Natural killer cell (primary cell): ENCODE measurements around the gene BTBD9. TPM values are rescaled to one million over a fixed set of nuclear protein-coding genes. Genes with fewer than 3 reads are reported as not detected.
"Not testable (repeated sequence)": the region's sequence is repeated elsewhere in the genome, so short reads cannot be mapped to it uniquely, and the experiment has no call there.

Experiments
- ATAC-seq, 3 donors: fragments of 150-1000 bp in 2 of 3; fragments of 200-7000 bp in 1 of 3; cut with Tn5 transposase; 1 replicate in 1 of 3; 2 replicates in 2 of 3; pipeline ENCODE4 v1.10.0; 2021; ENCODE audit warnings: mild to moderate bottlenecking in 2 of 3, moderate library complexity in 2 of 3
- DNase-seq, 2 donors: peaks; one replicate each; pipeline versions ENCODE4 v3.0.0 to v3.0.0-alpha.2; 2013 to 2021; ENCODE audit warnings: mixed read lengths in 1 of 2
- H3K27ac ChIP-seq: one replicate; pipeline ENCODE4 v1.5.1; 2013; ENCODE audit warnings: mild to moderate bottlenecking, low read length
- H3K27me3 ChIP-seq: one replicate; pipeline ENCODE4 v1.6.1; 2013; ENCODE audit warnings: low read length; ENCODE audit not compliant: control insufficient read depth, insufficient read depth
- H3K36me3 ChIP-seq: one replicate; pipeline ENCODE4 v1.6.1; 2013; ENCODE audit warnings: low read length; ENCODE audit not compliant: control insufficient read depth, insufficient read depth
- H3K4me1 ChIP-seq: one replicate; pipeline ENCODE4 v1.6.1; 2013; ENCODE audit warnings: low read length; ENCODE audit not compliant: control insufficient read depth, insufficient read depth
- H3K4me3 ChIP-seq: one replicate; pipeline ENCODE4 v1.5.1; 2013; ENCODE audit warnings: low read length
- H3K9me3 ChIP-seq: one replicate; pipeline ENCODE4 v1.6.1; 2013; ENCODE audit warnings: low read length; ENCODE audit not compliant: control insufficient read depth, insufficient read depth
- H3K27ac Mint-ChIP-seq, 2 donors: one replicate each; pipeline ENCODE4 v1.8.0; 2022; ENCODE audit warnings: mild to moderate bottlenecking in 2 of 2, mixed read lengths in 2 of 2, moderate library complexity in 1 of 2
- H3K27me3 Mint-ChIP-seq, 2 donors: one replicate each; pipeline ENCODE4 v1.8.0; 2022; ENCODE audit warnings: low read depth in 2 of 2, mixed read lengths in 2 of 2
- H3K36me3 Mint-ChIP-seq: one replicate; pipeline ENCODE4 v1.8.0; 2022; ENCODE audit warnings: mixed read lengths
- H3K4me1 Mint-ChIP-seq, 2 donors: one replicate each; pipeline ENCODE4 v1.8.0; 2022; ENCODE audit warnings: mixed read lengths in 2 of 2
- H3K4me3 Mint-ChIP-seq: one replicate; pipeline ENCODE4 v1.8.0; 2022; ENCODE audit warnings: mild to moderate bottlenecking, moderate library complexity, mixed read lengths
- H3K9me3 Mint-ChIP-seq, 2 donors: one replicate each; pipeline ENCODE4 v1.8.0; 2022; ENCODE audit warnings: mixed read lengths in 2 of 2
- WGBS: methylation state at CpG from one replicate; pipeline ENCODE4 v1.1.7; 2013; ENCODE audit warnings: missing lambda C conversion rate; ENCODE audit not compliant: insufficient coverage; 5-methylcytosine and 5-hydroxymethylcytosine counted together
- intact Hi-C: fragments of 100-400 bp; cut with micrococcal nuclease; formaldehyde crosslinking; loops from one replicate; pipeline ENCODE4 v1.14.2; 2022
- total RNA-seq, 4 donors: library from RNA; stranded (reverse); fragments of 120-200 nt in 1 of 4; gene quantifications; one replicate each; pipeline versions ENCODE4 v1.2.3 to v1.2.4, GENCODE V29; 2013 to 2022
- TF ChIP-seq, protein P1 (sequence below): fragments of 200-600 bp; IDR thresholded peaks from one replicate; pipeline ENCODE4 v1.8.0; 2022; ENCODE audit warnings: antibody characterized with exemption

BTBD9 gene
- total RNA-seq, 3 donors from 2014 or later (not counting 1 experiment from before 2014, with no cell fraction given): 51.6 to 70.3 (median 54.3) TPM

GRCh38 chr6:38429546-38429945 lies 210.2 kb downstream of the BTBD9 start:
- Mint-ChIP-seq H3K36me3 (no peaks in the 10 kb centered on the region), H3K9me3 (no peaks in the 10 kb centered on the region), H3K4me3 (no peak overlapping the region), H3K4me1 (peaks cover 9 to 17% of the 10 kb centered on the region in 2 donors), H3K27me3 (no peaks in the 10 kb centered on the region), H3K27ac (no peak overlapping the region)
- Histone ChIP-seq H3K9me3 (no peaks in the 10 kb centered on the region), H3K4me3 (no peak overlapping the region), H3K27ac (no peak overlapping the region), H3K27me3 (no peaks in the 10 kb centered on the region), H3K36me3 (no peaks in the 10 kb centered on the region), H3K4me1 (no peaks in the 10 kb centered on the region)
- ATAC-seq: no peak
- TF ChIP-seq, protein P1, sequence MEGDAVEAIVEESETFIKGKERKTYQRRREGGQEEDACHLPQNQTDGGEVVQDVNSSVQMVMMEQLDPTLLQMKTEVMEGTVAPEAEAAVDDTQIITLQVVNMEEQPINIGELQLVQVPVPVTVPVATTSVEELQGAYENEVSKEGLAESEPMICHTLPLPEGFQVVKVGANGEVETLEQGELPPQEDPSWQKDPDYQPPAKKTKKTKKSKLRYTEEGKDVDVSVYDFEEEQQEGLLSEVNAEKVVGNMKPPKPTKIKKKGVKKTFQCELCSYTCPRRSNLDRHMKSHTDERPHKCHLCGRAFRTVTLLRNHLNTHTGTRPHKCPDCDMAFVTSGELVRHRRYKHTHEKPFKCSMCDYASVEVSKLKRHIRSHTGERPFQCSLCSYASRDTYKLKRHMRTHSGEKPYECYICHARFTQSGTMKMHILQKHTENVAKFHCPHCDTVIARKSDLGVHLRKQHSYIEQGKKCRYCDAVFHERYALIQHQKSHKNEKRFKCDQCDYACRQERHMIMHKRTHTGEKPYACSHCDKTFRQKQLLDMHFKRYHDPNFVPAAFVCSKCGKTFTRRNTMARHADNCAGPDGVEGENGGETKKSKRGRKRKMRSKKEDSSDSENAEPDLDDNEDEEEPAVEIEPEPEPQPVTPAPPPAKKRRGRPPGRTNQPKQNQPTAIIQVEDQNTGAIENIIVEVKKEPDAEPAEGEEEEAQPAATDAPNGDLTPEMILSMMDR: no peak
- DNase-seq: no peak
- intact Hi-C loops: no loop called here
- 100% methylated on average over 3 of the region's 3 CpGs for WGBS

- H3K27me3 ChIP-seq: no peaks in the 10 kb centered on the region
- no peaks in the 10 kb centered on the region for H3K9me3 ChIP-seq
- no peak overlapping the region for H3K4me3 Mint-ChIP-seq
- intact Hi-C loops: no loop called here
- H3K36me3 Mint-ChIP-seq: no peaks in the 10 kb centered on the region
- no peak overlapping the region for H3K4me3 ChIP-seq
- no peaks in the 10 kb centered on the region for H3K36me3 ChIP-seq
- DNase-seq (no peak), ATAC-seq (no peak)
- no peak overlapping the region for H3K27ac ChIP-seq
- H3K4me1 ChIP-seq: no peaks in the 10 kb centered on the region
- no peaks in the 10 kb centered on the region for H3K27me3 Mint-ChIP-seq
- WGBS: 80% methylated on average over 1 of the region's 2 CpGs
- TF ChIP-seq, protein P1: no peak
- H3K27ac Mint-ChIP-seq: no peak overlapping the region
- peaks cover 3 to 7% of the 10 kb centered on the region in 2 donors for H3K4me1 Mint-ChIP-seq
- H3K9me3 Mint-ChIP-seq: no peaks in the 10 kb centered on the region
These were observed 212.1 kb downstream of the BTBD9 start for GRCh38 chr6:38427492-38428210.

DNA sequence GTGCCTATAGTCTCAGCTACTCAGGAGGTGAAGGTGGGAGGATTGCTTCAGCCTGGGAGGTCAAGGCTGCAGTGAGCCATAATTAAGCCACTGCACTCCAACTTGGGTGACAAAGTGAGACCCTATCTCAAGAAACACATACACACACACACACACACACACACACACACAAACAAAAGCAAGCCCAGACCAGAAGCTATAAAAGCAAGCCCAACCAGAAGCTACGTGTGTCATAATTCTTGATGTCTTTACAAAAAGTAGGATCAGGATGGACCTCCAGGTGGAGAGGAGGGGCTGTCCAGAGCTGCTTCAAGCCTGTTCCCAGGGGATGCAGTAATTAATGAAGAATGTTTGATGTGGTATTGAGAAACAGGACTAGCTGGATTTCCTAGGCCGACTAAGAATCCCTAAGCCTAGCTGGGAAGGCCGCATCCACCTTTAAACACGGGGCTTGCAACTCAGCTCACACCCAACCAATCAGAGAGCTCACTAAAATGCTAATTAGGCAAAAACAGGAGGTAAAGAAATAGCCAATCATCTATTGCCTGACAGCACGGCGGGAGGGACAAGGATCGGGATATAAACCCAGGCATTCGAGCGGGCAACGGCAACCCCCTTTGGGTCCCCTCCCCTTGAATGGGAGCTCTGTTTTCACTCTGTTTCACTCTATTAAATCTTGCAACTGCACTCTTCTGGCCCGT lies 213.8 kb downstream of the BTBD9 start:
- H3K36me3 Mint-ChIP-seq, H3K4me3 ChIP-seq, H3K36me3 ChIP-seq, ATAC-seq, H3K4me1 Mint-ChIP-seq, H3K27me3 ChIP-seq, H3K27ac Mint-ChIP-seq, H3K4me3 Mint-ChIP-seq, DNase-seq, H3K4me1 ChIP-seq, intact Hi-C loops, H3K27me3 Mint-ChIP-seq, H3K9me3 Mint-ChIP-seq, H3K9me3 ChIP-seq, H3K27ac ChIP-seq: not testable (repeated sequence)
- WGBS: 98% methylated on average over 11 of the region's 11 CpGs

- Histone ChIP-seq H3K36me3 (no peaks in the 10 kb centered on the region), H3K27ac (no peak overlapping the region), H3K4me3 (no peak overlapping the region), H3K4me1 (no peaks in the 10 kb centered on the region), H3K27me3 (no peaks in the 10 kb centered on the region), H3K9me3 (no peaks in the 10 kb centered on the region)
- Mint-ChIP-seq H3K27me3 (no peaks in the 10 kb centered on the region), H3K4me3 (no peak overlapping the region), H3K36me3 (no peaks in the 10 kb centered on the region), H3K9me3 (no peaks in the 10 kb centered on the region), H3K4me1 (peaks cover 0 to 4% of the 10 kb centered on the region in 2 donors), H3K27ac (no peak overlapping the region)
- intact Hi-C loops: no loop called here
- 95% methylated on average over 4 of the region's 4 CpGs for WGBS
- ATAC-seq: no peak
- TF ChIP-seq, protein P1: no peak
- DNase-seq: no peak
These were observed 216.0 kb downstream of the BTBD9 start for GRCh38 chr6:38423746-38424145.
